GM10266 (cell line): ENCODE results near the gene ROPN1L.

Experiments used
- DNase-seq: peaks from one replicate; pipeline ENCODE4 v3.0.0; 2012; ENCODE audit errors: extremely low spot score
- TF ChIP-seq, protein P1 (sequence below): IDR thresholded peaks from 2 replicates; pipeline ENCODE4 v1.5.1; 2012; ENCODE audit warnings: mild to moderate bottlenecking, low read depth; ENCODE audit not compliant: control insufficient read depth, insufficient read depth; ENCODE audit errors: missing control alignments

Gene ROPN1L

DNA sequence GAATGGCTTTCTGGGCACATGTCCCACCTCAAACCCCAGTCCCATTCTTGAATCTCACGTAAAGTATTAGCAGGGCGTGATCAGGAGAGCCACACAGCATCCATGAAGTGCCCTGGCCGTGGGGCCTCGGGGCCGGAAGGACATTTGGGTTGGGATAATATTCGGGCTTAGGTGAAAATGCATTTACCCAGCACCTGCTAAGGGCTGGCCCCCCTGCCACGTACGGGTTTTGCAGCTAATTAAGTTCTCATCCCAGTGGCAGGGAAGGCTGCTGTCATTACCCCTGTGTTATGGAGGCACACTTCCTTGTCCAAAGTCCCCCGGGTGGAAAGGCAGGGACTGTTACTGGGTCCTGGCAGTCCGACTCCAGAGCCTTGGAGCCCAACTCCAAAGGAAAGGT is 29.0 kb downstream of the ROPN1L start:
- TF ChIP-seq, protein P1, sequence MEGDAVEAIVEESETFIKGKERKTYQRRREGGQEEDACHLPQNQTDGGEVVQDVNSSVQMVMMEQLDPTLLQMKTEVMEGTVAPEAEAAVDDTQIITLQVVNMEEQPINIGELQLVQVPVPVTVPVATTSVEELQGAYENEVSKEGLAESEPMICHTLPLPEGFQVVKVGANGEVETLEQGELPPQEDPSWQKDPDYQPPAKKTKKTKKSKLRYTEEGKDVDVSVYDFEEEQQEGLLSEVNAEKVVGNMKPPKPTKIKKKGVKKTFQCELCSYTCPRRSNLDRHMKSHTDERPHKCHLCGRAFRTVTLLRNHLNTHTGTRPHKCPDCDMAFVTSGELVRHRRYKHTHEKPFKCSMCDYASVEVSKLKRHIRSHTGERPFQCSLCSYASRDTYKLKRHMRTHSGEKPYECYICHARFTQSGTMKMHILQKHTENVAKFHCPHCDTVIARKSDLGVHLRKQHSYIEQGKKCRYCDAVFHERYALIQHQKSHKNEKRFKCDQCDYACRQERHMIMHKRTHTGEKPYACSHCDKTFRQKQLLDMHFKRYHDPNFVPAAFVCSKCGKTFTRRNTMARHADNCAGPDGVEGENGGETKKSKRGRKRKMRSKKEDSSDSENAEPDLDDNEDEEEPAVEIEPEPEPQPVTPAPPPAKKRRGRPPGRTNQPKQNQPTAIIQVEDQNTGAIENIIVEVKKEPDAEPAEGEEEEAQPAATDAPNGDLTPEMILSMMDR = no peak
- no peak for DNase-seq

DNA sequence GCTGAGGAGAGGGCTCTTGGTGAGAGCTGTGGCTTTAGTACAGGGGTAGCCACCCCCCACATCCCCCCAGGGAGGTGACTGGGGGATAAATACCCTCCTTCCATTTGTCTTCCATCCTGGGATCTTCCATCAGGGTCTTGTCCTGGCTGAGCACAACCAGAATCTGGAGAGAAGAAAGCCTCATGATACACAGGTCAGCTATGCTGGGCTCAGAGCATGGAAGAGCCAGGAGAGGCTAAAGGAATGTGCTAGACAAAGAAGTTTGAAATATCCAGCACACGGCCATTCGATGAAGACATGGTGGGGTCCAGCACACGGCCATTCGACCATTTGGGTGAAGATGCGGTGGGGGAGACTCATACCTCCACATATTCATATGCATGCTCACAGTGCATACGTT is 30.0 kb downstream of the ROPN1L start:
- TF ChIP-seq, protein P1 = no peak
- no peak for DNase-seq

DNA sequence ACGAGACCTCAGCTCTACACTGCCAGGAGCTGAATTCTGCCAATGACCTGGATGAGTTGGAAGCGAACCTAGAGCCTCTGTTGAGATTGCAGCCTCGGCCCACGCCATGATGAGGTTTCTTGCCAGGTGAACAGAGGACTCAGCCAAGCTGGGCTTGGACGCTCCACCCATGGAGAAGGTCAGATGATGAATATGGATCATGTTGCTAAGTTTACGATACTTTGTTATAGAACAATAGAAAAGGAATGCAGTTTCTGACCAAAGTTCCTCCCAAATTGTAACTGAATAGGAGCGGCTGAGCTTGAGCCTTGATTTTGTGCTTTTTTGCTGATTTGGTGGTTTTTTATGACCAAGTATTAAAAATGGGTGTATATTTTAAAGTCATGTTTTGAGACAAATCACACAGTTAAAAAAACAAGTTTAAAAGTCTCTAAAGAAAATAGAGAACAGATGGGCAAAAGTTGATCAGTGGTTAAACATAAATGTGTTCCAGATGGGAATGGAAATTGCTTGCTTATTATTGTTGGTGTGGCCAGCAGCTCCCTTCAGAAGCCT is 32.9 kb downstream of the ROPN1L start:
- TF ChIP-seq, protein P1 = no peak
- DNase-seq = no peak

DNA sequence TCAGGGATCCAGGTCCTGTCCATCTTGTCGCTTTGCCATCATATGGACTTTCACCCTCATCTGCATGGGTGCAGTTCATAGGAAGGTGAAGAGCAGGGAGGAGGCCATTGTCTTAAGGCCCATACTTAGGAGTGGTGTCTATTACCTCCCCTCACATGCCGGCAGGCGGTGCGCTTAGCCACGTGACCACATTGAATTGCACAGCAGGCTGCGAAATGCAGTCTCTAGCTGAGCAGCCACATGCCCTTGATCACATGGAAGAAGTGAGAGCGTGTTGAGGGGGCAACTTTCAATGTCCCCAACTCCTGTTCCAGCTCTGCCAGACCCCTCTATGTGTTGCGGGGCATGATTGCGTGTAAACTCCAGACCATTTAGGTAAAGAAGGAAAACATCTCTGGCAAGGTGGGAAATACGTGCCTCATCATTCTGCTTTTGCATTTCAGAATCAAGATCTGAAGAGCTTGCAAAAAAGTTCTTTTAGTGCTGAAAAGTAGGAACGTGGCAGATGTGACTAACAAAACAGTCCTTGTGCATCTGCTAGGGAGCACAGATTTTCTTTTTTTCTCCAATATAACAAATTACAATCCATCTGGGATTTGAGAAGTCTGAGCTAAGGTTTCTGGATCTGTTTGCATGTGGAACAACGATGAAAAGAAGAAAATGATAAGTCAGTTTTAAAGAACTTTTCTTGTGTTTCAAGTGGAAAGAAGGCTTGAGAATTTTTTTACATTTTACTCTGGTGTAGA is 34.4 kb downstream of the ROPN1L start:
- TF ChIP-seq, protein P1 = no peak
- DNase-seq = no peak

DNA sequence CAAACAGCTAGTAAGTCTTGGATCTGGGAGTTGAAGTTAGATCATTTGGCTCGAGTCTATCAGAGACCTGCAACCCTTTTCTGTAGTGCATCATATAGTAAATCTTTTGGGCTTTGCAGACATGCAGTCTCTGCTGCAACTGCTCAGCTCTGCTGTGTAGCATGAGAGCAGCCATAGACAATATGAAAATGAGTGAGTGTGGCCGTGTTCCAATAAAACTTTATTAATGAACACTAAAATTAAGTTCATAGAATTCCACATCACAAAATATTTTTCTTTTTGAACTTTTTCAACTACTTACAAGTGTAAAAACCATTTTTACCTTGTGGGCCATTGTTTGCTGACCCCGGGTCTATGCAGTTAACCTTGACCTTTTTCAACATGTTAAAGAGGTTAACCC is 35.2 kb downstream of the ROPN1L start:
- DNase-seq = no peak
- TF ChIP-seq, protein P1 = no peak

DNA sequence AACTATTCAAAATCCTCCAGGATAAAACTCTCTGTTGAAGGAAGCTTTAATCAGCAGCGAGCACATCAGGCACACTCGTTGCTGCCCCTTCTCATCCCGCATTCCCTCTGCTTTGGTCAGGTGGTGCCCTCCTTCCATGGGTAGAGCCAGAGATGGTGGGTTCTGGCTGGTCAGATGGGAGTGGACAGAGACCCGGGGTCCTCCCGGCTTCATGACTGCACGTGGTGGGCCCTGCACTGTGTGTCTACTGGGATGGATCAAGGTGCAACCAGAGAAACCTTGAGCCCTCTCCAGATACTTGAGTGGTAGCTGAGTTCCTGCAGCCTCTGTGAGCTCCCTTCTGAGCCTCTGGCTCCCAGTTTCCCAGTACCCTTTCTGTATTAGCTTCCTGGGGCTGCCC is 36.3 kb downstream of the ROPN1L start:
- TF ChIP-seq, protein P1 = no peak
- no peak for DNase-seq

DNA sequence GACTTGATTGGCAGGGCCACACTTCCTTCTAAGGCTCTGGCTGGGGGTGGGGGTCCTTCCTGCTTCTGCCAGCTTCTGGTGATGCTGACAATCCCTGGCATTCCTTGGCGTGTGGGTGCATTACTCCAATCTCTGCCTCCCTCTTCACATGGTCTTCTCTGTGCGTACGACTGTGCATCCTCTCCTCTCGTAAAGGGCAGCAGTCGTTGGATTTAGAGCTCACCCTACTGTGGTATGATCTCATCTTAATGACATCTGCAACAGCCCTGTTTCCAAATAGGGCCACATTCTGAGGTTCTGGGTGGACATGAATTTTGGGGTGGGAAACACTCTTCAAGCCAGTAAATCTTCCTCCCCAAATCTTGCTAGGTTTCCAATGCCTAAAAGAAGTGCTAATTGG is 36.8 kb downstream of the ROPN1L start:
- TF ChIP-seq, protein P1 = no peak
- no peak for DNase-seq
